Endothelial cell of umbilical vein (primary cell): ENCODE data around the gene SLC8A2. TPM values are rescaled to one million over a fixed set of nuclear protein-coding genes. Genes with fewer than 3 reads are reported as not detected.

Experiments
- BruUV-seq: library from RNA; stranded (reverse); fragments of 400-500 nt; replicated peaks from 2 replicates; lab custom pipeline; 2021; lab: Mats Ljungman, UMichigan
- CTCF ChIA-PET: fragments of 300-600, 350-600 bp; sonication (Branson Sonifier 250); formaldehyde crosslinking; loops from one replicate; lab custom pipeline; 2021; ENCODE audit warnings: antibody characterized with exemption, inconsistent platforms; lab: Charles Lee
- POLR2A ChIA-PET: fragments of 300-600, 350-600 bp; sonication (Branson Sonifier 250); formaldehyde crosslinking; loops from one replicate; lab custom pipeline; 2021; ENCODE audit warnings: antibody characterized with exemption, inconsistent platforms; lab: Charles Lee
- DNase-seq: peaks from one replicate; pipeline ENCODE4 v3.0.0-alpha.2; 2011; ENCODE audit warnings: low read depth, low spot score
- FAIRE-seq: peaks from 2 replicates; lab custom pipeline; 2011; peaks lifted over from hg19 to GRCh38; lab: Jason Lieb, UNC
- H2AFZ ChIP-seq: 2 replicates; pipeline ENCODE4 v1.6.0; 2012; ENCODE audit warnings: low read depth, low read length, control low read depth, inconsistent platforms
- H3K27ac ChIP-seq: 2 replicates; pipeline ENCODE4 v1.5.1; 2011; ENCODE audit warnings: low read depth, mild to moderate bottlenecking, control low read depth, low read length, moderate library complexity; ENCODE audit not compliant: insufficient read depth
- H3K27me3 ChIP-seq, 2 experiments: 2 replicates each; pipeline versions ENCODE4 v1.6.0 to v1.6.1; 2011; ENCODE audit warnings: low read length in 2 of 2, mixed read lengths in 1 of 2; ENCODE audit not compliant: control insufficient read depth in 2 of 2, insufficient read depth in 2 of 2
- H3K36me3 ChIP-seq, 2 experiments: 2 replicates in 1 of 2; 3 replicates in 1 of 2; pipeline ENCODE4 v1.5.1; 2011; ENCODE audit warnings: low read length in 2 of 2, mild to moderate bottlenecking in 1 of 2, moderate library complexity in 1 of 2; ENCODE audit not compliant: control insufficient read depth in 2 of 2, insufficient read depth in 2 of 2; ENCODE audit errors: extremely low read depth in 1 of 2
- H3K4me1 ChIP-seq: 3 replicates; pipeline ENCODE4 v1.5.1; 2011; ENCODE audit warnings: mild to moderate bottlenecking, low read length; ENCODE audit not compliant: control insufficient read depth, insufficient read depth; ENCODE audit errors: extremely low read depth
- H3K4me2 ChIP-seq: 2 replicates; pipeline ENCODE4 v1.6.1; 2011; ENCODE audit warnings: low read length, control low read depth, mixed read lengths; ENCODE audit not compliant: insufficient read depth
- H3K4me3 ChIP-seq, 3 experiments: fragments of 200-600 bp in 1 of 3; sonication (generic), shearing (Covaris generic) in 1 of 3; replicated peaks in 1 of 3; 2 replicates each; pipeline ENCODE4 v1.5.1; 2011 to 2016; ENCODE audit warnings: control low read depth in 3 of 3, low read length in 3 of 3, mild to moderate bottlenecking in 2 of 3, inconsistent platforms in 1 of 3, low read depth in 1 of 3, moderate library complexity in 1 of 3; ENCODE audit not compliant: insufficient read depth in 1 of 3
- H3K79me2 ChIP-seq: 2 replicates; pipeline ENCODE4 v1.6.0; 2012; ENCODE audit warnings: low read length, inconsistent platforms; ENCODE audit not compliant: control insufficient read depth, insufficient read depth
- H3K9ac ChIP-seq: replicated peaks from 2 replicates; pipeline ENCODE3; 2011; ENCODE audit warnings: low read length, control low read depth; ENCODE audit not compliant: insufficient read depth; ENCODE audit errors: extremely low read depth
- H3K9me1 ChIP-seq: replicated peaks from 3 replicates; pipeline ENCODE4 v1.6.0; 2011; ENCODE audit warnings: mild to moderate bottlenecking, low read length; ENCODE audit not compliant: control insufficient read depth, insufficient read depth; ENCODE audit errors: extremely low read depth
- H3K9me3 ChIP-seq: replicated peaks from 2 replicates; pipeline ENCODE4 v1.5.1; 2012; ENCODE audit warnings: low read length, inconsistent platforms; ENCODE audit not compliant: control insufficient read depth, insufficient read depth
- H4K20me1 ChIP-seq: replicated peaks from 2 replicates; pipeline ENCODE3; 2011; ENCODE audit warnings: mild to moderate bottlenecking, low read length; ENCODE audit not compliant: control insufficient read depth, insufficient read depth; ENCODE audit errors: extremely low read depth
- EZH2 ChIP-seq: IDR thresholded peaks from 2 replicates; pipeline ENCODE4 v1.6.1; 2012; ENCODE audit warnings: borderline replicate concordance, low read depth, mild to moderate bottlenecking, moderate library complexity, low read length, inconsistent platforms; ENCODE audit not compliant: severe bottlenecking
- FOS ChIP-seq: IDR thresholded peaks from 2 replicates; pipeline ENCODE4 v1.6.1; 2011; ENCODE audit warnings: mild to moderate bottlenecking, low read length, moderate library complexity, borderline replicate concordance; ENCODE audit not compliant: insufficient read depth
- GATA2 ChIP-seq: IDR thresholded peaks from 2 replicates; pipeline ENCODE4 v1.7.0; 2011; ENCODE audit warnings: low read depth, mild to moderate bottlenecking, moderate library complexity, mixed read lengths, low read length; ENCODE audit not compliant: insufficient read length, insufficient read depth
- JUN ChIP-seq: IDR thresholded peaks from 2 replicates; pipeline ENCODE4 v1.6.1; 2011; ENCODE audit warnings: borderline replicate concordance, low read depth; ENCODE audit not compliant: insufficient read length, insufficient read depth
- MAX ChIP-seq: IDR thresholded peaks from 2 replicates; pipeline ENCODE4 v1.6.1; 2011; ENCODE audit not compliant: insufficient read depth, insufficient read length
- MYC ChIP-seq: IDR thresholded peaks from one replicate; pipeline ENCODE4 v1.6.1; 2011; ENCODE audit warnings: mild to moderate bottlenecking, low read depth, low read length
- POLR2A ChIP-seq: IDR thresholded peaks from 2 replicates; pipeline ENCODE4 v1.6.1; 2012; ENCODE audit warnings: low read depth, mild to moderate bottlenecking, control low read depth, low read length
- POLR2AphosphoS5 ChIP-seq: IDR thresholded peaks from 2 replicates; pipeline ENCODE4 v1.6.1; 2012; ENCODE audit warnings: low read depth, mild to moderate bottlenecking, control low read depth, low read length, moderate library complexity; ENCODE audit not compliant: insufficient read depth
- dilution Hi-C: fragments of 300-500 bp; cut with MboI; formaldehyde crosslinking; loops from one replicate; pipeline ENCODE4 v1.15.0; 2019; ENCODE audit warnings: low sequenced_read_pairs; ENCODE audit not compliant: extremely low pct_ligation_motif_present
- intact Hi-C: fragments of 100-400 bp; cut with micrococcal nuclease; formaldehyde crosslinking; loops from one replicate; pipeline ENCODE4 v1.10.0; 2022
- polyA plus RNA-seq, 4 experiments: library from polyadenylated mRNA; depleted of rRNA in 3 of 4; stranded (reverse) in 3 of 4; unstranded in 1 of 4; fragments of >200 nt; gene quantifications; 2 replicates each; pipeline versions ENCODE4 v1.2.1 to v1.2.3, GENCODE V29; 2011 to 2012; ENCODE audit warnings: missing spikeins in 1 of 4
- total RNA-seq: library from RNA; stranded (reverse); gene quantifications from 2 replicates; pipeline ENCODE4 v1.2.3, GENCODE V29; 2021
- TF ChIP-seq, protein P1 (sequence below), 2 donors: IDR thresholded peaks; 1 replicate in 1 of 2; 2 replicates in 1 of 2; pipeline ENCODE4 v1.5.1; 2011; ENCODE audit warnings: low read length in 2 of 2, mild to moderate bottlenecking in 2 of 2, moderate library complexity in 2 of 2, control low read depth in 1 of 2, inconsistent platforms in 1 of 2, low read depth in 1 of 2; ENCODE audit not compliant: insufficient read depth in 1 of 2; ENCODE audit errors: extremely low read depth in 1 of 2

Gene SLC8A2
- total and polyA plus RNA-seq, 2 donors (not counting 3 experiments of a cell fraction or from before 2014, with no cell fraction given): not detected

GRCh38 chr19:47404334-47405196, 67.1 kb downstream of the SLC8A2 start:
- intact Hi-C loops: no loop called here
- no peak overlapping the region for H3K4me3 ChIP-seq
- no peak overlapping the region for H3K9ac ChIP-seq
- DNase-seq (no peak), FAIRE-seq (no peak)
- no peak overlapping the region for H3K4me2 ChIP-seq
- POLR2A ChIA-PET: no interaction called here
- no peaks in the 10 kb centered on the region for H3K9me1 ChIP-seq
- no peaks in the 10 kb centered on the region for H4K20me1 ChIP-seq
- H3K27ac ChIP-seq: no peak overlapping the region
- H2AFZ ChIP-seq: no peak overlapping the region
- TF ChIP-seq GATA2 (no peak), MAX (no peak), EZH2 (no peak), MYC (no peak), POLR2A (no peak), FOS (no peak), POLR2AphosphoS5 (no peak), JUN (no peak)
- TF ChIP-seq, protein P1, sequence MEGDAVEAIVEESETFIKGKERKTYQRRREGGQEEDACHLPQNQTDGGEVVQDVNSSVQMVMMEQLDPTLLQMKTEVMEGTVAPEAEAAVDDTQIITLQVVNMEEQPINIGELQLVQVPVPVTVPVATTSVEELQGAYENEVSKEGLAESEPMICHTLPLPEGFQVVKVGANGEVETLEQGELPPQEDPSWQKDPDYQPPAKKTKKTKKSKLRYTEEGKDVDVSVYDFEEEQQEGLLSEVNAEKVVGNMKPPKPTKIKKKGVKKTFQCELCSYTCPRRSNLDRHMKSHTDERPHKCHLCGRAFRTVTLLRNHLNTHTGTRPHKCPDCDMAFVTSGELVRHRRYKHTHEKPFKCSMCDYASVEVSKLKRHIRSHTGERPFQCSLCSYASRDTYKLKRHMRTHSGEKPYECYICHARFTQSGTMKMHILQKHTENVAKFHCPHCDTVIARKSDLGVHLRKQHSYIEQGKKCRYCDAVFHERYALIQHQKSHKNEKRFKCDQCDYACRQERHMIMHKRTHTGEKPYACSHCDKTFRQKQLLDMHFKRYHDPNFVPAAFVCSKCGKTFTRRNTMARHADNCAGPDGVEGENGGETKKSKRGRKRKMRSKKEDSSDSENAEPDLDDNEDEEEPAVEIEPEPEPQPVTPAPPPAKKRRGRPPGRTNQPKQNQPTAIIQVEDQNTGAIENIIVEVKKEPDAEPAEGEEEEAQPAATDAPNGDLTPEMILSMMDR (IDR thresholded peaks at IDR 0.05; ENCODE audit: extremely low read depth in 1 of 2, insufficient read depth in 1 of 2, low read depth in 1 of 2, low read length in 2 of 2): no peak
- no peaks in the 10 kb centered on the region for H3K79me2 ChIP-seq
- dilution Hi-C loops: no loop called here
- H3K27me3 ChIP-seq: peaks cover 0 to 6% of the 10 kb centered on the region in 2 experiments
- BruUV-seq: no TSS peak
- H3K9me3 ChIP-seq: no peaks in the 10 kb centered on the region
- H3K36me3 ChIP-seq: no peaks in the 10 kb centered on the region
- CTCF ChIA-PET: no interaction called here
- no peaks in the 10 kb centered on the region for H3K4me1 ChIP-seq
